Activated T-cell treated with anti-CD3 and anti-CD28 coated beads, Interleukin-2, amount 50 U/mL, for 48 hours (primary cell): ENCODE data around the gene ARAP3.

ENCODE experiments used
- DNase-seq, 2 experiments: peaks; one replicate each; pipeline ENCODE4 v3.0.0-alpha.2; 2020

ARAP3 gene

DNA sequence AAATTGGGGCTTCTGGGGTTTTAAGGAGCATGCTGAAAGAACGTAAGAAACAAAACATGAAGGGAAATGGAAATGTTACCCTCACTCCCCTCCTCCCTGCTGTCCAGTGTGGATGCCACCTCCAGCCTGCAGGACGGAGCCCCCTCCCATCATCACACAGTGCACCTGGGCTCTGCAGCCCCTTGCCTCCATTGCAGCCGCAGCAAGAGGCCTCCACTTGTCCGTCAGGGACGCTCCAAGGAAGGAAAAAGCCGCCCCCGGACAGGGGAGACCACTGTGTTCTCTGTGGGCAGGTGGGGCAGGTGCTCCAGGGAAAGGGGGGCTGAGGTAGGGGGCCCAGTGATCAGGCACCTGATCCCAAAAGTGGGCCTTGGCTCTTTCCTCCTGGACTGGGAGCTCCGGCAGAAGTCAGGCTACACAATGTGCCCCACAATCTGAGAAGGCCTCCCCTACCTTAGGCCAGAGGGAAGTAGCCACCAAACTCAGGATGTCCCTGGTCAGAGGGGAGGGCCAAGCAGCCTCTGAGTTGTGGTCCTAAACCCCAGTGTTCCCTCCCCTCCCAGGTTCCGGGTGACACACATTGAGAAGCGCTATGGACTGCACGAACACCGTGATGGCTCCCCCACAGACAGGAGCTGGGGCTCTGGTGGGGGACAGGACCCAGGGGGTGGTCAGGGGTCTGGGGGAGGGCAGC, 42.5 kb downstream of the ARAP3 start:
- DNase-seq: no peak

DNA sequence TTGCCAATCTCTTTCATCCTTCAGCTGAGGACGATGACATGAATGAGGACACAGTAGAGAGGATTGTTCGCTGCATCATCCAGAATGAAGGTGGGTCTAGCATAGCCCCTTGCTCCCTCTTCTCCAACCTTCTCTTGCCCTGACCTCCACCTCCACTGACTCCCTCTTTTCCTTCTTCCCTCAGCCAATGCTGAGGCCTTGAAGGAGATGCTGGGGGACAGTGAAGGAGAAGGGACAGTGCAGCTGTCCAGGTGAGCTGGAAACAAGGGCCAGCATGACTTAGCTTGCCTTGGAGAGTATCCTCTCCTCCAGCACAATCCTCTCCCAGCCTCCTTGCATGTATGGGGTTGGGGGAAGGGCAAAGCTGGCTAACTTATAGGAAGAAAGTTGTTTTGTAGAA, 43.3 kb downstream of the ARAP3 start:
- DNase-seq: no peak

- DNase-seq: peak; percentile 73 to 78
Observed at GRCh38 chr5:141637767-141638419, 44.1 kb downstream of the ARAP3 start.

GRCh38 chr5:141637123-141637766, 44.8 kb downstream of the ARAP3 start:
- DNase-seq: peak; percentile 72 to 77

DNA sequence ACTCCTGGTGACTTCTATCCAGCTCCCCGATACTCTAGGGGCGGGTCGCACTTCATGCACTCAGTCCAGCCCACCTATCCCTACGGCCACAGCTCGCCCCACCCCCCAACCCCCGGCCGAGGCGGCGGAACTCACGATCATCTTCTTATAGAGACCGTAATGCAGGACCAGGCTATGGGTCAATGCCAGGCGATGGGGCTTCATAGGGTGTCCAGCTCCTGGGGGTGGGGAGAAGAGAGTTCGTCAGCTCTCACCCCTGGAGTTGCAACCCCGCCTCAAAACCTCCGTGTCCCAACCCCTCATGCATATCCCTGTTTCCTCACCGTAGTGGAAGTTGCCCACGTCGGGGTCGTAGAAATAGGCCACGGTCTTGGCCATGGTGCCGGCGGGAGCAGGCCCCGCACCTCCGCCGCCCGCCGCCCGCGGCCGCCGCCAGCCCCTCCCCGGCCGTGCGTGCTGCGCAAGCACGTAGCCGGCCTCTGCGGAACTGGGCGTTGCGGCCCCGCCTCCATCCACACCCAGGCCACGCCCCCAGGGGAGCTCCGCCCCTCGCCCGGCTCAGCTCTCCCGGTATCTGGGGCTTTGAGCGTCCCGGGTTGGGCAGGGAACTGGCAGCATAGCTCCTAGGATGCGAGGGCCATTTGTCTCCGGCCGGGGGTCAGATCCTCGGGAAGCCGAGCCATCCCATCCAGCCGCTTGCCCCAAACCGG, 45.5 kb downstream of the ARAP3 start, which contains the start of the genes HDAC3 and RELL2:
Gene HDAC3 (minus strand): TSS at position 437 of the 710 bp plus-strand sequence. CDS start 59 bp downstream, at position 378.
Gene RELL2 (plus strand): TSS at position 585 of the 710 bp plus-strand sequence. CDS start 1,229 bp downstream, outside the sequence.
- peak; percentile 96 to 98 for DNase-seq

DNA sequence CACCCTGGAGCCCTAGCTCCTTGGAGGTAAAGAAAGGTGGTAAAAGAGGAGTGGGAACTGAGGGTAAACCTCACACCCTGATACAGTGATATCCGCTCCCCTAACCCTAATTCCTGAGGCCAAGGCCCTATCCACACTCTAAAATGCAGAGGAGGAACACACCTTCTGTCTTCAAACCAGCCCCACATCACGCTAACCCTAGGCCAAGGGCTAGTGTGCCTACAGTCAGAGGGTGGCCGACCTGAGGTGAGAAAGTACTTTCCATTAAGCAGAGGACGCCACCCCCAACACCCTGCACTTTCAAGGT, 46.0 kb downstream of the ARAP3 start:
- no peak for DNase-seq

- peak in 1 of 2 experiments; percentile 1 for DNase-seq
Observed at GRCh38 chr5:141635646-141636045, 46.4 kb downstream of the ARAP3 start.

- peak; percentile 15 for DNase-seq
Observed at GRCh38 chr5:141634720-141635119, 47.3 kb downstream of the ARAP3 start.

DNA sequence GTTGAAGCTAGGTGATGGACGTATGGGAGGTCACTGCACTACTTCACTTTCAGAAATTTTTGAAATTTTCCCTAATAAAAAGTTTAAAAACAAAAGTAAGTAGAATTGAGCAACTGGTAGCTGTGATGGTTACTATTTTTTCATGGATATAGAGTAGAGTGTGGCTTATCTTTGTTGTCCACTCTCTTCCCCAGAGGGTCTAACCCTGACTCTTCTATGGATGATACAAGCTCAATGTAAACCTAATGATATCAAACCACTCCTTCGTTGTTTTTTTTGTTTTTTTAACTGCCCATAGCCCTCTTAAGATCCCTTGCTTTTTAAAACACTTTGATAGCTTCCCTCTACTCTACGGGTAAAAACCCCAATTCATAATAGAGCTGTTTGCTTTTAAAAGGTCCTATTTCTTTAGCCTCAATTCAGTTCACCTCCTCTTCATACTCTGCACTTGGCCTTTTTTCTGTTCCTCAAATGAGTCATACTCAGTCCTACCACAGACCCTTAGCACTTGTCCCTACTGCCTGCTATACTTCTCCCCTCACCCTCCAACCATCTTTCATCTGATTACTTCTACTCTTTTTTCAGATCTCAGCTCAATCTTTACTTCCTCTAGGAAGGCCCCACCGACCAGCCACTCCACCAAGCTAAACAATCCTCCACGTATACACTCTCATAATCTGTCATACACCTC, 48.0 kb downstream of the ARAP3 start:
- peak; percentile 14 to 17 for DNase-seq

DNA sequence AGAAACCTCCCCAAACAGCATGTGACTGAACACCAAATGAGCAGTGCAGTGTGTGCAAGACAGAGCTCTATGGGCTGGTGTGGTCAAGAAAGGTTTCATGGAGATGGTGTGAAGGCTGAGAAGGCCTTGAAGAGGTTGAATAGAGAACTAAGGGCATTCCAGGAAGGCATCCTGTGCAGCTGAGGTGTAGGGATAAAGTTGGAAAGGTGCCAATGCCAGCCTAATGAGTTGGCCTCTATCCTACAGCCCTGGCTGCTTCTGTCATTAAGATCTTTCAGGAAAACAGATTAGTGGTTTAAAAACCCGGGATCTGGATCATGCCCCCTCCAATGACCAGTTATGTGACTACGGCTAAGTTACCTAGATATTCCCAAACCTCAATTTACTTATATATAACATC, 49.4 kb downstream of the ARAP3 start:
- peak in 1 of 2 experiments; percentile 7 for DNase-seq

GRCh38 chr5:141630570-141631140, 51.4 kb downstream of the ARAP3 start:
- DNase-seq: no peak

GRCh38 chr5:141628175-141628788, 53.7 kb downstream of the ARAP3 start:
- no peak for DNase-seq

- DNase-seq: no peak
Observed at GRCh38 chr5:141623611-141624010, 58.4 kb downstream of the ARAP3 start.

DNA sequence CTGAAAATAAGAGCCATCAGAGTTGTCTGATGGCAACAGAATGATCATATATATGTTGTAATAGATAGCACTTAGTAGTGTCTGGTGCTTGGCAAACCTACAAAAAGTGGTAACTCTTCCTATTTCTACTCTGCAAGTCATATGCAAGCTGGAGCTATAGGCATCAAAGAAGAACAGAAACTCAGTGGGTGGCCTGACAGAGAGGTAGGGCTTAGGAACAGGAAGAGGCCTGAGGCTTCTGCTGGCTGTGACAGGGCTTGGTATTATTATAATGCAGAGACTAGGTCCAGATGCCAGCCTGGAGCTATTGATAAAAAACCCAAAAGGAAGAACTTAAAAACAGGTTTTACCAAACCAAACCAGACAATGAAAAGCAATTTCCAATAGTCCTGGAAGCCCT, 58.8 kb downstream of the ARAP3 start:
- DNase-seq: no peak

DNA sequence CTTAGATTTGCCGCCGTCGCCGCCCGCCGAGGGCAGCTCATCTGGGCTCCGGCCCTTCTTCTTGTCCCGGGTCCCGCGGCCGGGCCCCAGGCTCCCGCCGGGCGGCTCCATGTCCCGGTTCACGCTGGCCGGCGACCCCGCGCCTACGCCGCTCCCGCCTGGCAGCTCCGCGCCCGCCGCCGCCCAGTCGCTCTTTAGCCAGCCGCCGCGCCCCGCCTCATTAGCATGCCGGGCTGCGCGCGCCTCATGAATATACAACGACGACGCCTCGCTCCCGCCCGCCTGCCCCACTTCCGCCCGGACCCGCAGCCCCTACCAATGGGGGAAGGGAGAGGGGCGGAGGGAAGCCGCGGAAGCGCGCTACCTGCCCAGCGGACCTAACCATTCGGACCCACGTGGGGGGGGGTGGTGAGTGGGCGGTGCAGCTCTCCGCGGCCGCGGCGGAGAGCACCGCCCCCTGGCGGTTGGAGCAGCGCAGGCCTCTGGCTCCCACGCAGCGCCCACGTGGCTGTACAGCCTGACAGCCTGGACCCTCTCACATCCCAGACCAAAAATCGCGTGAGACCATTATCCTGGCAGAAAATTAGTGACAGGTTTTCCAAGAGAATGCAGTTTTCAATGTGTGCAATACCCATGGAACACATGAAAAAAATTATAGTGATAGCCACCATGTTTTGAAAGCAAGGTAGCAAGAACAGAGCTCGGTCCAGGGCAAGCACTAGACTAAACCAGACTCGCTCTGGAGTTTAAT, 63.1 kb downstream of the ARAP3 start, which contains the start of gene DIAPH1:
Gene DIAPH1 (minus strand): TSS at position 197 of the 751 bp plus-strand sequence. CDS start 86 bp downstream, at position 111.
- peak; percentile 96 to 99 for DNase-seq

- peak; percentile 78 to 80 for DNase-seq
Observed at GRCh38 chr5:141618030-141618803, 63.8 kb downstream of the ARAP3 start.

GRCh38 chr5:141617682-141618029, 64.4 kb downstream of the ARAP3 start:
- no peak for DNase-seq

- no peak for DNase-seq
Observed at GRCh38 chr5:141617128-141617527, 64.9 kb downstream of the ARAP3 start.

DNA sequence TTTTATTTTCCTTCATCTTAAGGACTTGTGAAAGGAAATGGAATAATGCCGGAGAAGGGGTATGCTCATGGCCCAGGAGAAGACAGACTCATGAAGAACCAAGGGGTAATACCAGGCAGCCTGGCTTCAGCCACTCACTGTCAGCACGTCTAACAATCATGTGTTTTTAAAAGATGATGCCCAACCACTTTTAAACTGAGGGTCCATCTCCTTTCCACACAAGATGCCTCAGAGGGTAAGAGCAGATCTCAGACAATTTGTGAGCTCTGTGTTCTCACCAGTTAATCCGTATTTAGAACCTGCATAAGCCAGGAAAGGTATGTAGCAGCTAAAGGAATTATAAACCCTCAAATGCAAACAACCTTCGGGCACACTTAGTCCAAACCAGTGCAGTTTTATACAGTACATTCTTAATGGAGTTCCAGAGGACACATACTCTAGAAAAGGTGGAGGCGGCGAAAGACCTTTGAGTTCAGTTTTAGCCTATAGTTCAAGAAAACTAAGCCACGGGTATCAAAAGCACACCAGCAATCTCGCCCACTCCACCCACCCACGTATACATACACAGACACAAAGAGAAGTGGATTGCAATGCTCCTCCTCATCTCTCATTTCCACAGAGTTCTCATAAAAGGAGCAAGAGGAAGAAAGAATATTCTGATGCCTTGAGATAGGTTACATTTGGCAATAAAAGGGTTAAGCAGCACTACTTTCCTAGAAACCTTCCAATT, 65.9 kb downstream of the ARAP3 start:
- DNase-seq: no peak
